Measurements from ENCODE around the gene HERC3. TPM values are rescaled to one million over a fixed set of nuclear protein-coding genes. Genes with fewer than 3 reads are reported as not detected.

Gene HERC3
- total and polyA plus RNA-seq, 2 experiments from 2014 or later = 2.2 to 2.4 TPM

- Mint-ChIP-seq H3K27ac (no peak overlapping the region), H3K27me3 (ENCODE audit: insufficient read depth, low read depth, poor library complexity) (peaks cover 5% of the 10 kb centered on the region), H3K4me1 (no peaks in the 10 kb centered on the region), H3K36me3 (ENCODE audit: low read depth) (no peaks in the 10 kb centered on the region), H3K4me3 (no peak overlapping the region), H3K9me3 (no peaks in the 10 kb centered on the region)
- Histone ChIP-seq H3K4me2 (no peak overlapping the region), H4K20me1 (replicated peaks; ENCODE audit: insufficient read depth) (no peaks in the 10 kb centered on the region), H3K9me2 (ENCODE audit: insufficient read depth) (no peaks in the 10 kb centered on the region), H3K27me3 (ENCODE audit: insufficient read depth) (no peaks in the 10 kb centered on the region), H2AFZ (no peak overlapping the region), H3K4me1 (ENCODE audit: insufficient read depth) (no peaks in the 10 kb centered on the region), H3K27ac (ENCODE audit: low read depth) (no peak overlapping the region), H3K79me2 (replicated peaks; ENCODE audit: insufficient read depth) (no peaks in the 10 kb centered on the region), H3K4me3 (no peak overlapping the region), H3F3A (replicated peaks; ENCODE audit: low read depth) (no peaks in the 10 kb centered on the region), H3K36me3 (ENCODE audit: insufficient read depth) (no peaks in the 10 kb centered on the region)
- DNase-seq (ENCODE audit: low spot score) = no peak
- TF ChIP-seq ETS1 (IDR thresholded peaks at IDR 0.05) (no peak), CREB1 (CRISPR knock-in tag; IDR thresholded peaks at IDR 0.05; ENCODE audit: low read depth) (no peak), EZH2 (IDR thresholded peaks at IDR 0.05; ENCODE audit: low read depth, unreplicated experiment) (no peak), ZNF462 (CRISPR knock-in tag; IDR thresholded peaks at IDR 0.05) (no peak), ZNF114 (CRISPR knock-in tag; IDR thresholded peaks at IDR 0.05) (no peak), CTCF (conservative IDR thresholded peaks at IDR 0.05; ENCODE audit: low read depth in 2 of 2) (no peak), ZNF331 (CRISPR knock-in tag; IDR thresholded peaks at IDR 0.05; ENCODE audit: low read depth) (no peak), NANOG (IDR thresholded peaks at IDR 0.05; ENCODE audit: borderline replicate concordance) (no peak), JUNB (IDR thresholded peaks at IDR 0.05; ENCODE audit: unreplicated experiment) (no peak), EZH2phosphoT487 (IDR thresholded peaks at IDR 0.05; ENCODE audit: unreplicated experiment) (no peak), STAT1 (IDR thresholded peaks at IDR 0.05; ENCODE audit: unreplicated experiment) (no peak)
- no peak for ATAC-seq
Observed at GRCh38 chr4:88681209-88681608, 88.9 kb downstream of the HERC3 start.
